Hematopoietic multipotent progenitor cell (in vitro differentiated cells): Measurements from ENCODE around the gene LCE2C. TPM values are rescaled to one million over a fixed set of nuclear protein-coding genes. Genes with fewer than 3 reads are reported as not detected.
A peak's percentile ranks its signal among the peaks of the same experiment; 100 is the strongest.
"Not testable (repeated sequence)": the region's sequence is repeated elsewhere in the genome, so short reads cannot be mapped to it uniquely, and the experiment has no call there.

Experiments used
- DNase-seq, 3 donors: peaks; one replicate each; pipeline ENCODE4 v3.0.0-alpha.2; 2011 to 2015; ENCODE audit warnings: low read depth in 2 of 3, low spot score in 2 of 3
- total RNA-seq: library from RNA; depleted of rRNA; stranded (reverse); fragments of >200 nt; gene quantifications from one replicate; pipeline ENCODE4 v1.2.3, GENCODE V29; 2012

Gene LCE2C
- not detected for total RNA-seq

GRCh38 chr1:152674983-152675382, at the start of gene LCE2C:
Gene LCE2C (plus strand): TSS chr1:152675279. CDS start chr1:152676016, 737 bp downstream.
- DNase-seq: not testable (repeated sequence)

- DNase-seq: no peak
Measured at GRCh38 chr1:152626744-152627143, 48.3 kb upstream of the LCE2C start.

GRCh38 chr1:152630596-152630995, 44.5 kb upstream of the LCE2C start:
- DNase-seq: no peak

- no peak for DNase-seq
Measured at GRCh38 chr1:152640351-152640750, 34.7 kb upstream of the LCE2C start.

- DNase-seq: no peak
Measured at GRCh38 chr1:152643945-152644344, 31.1 kb upstream of the LCE2C start.

GRCh38 chr1:152645146-152645545, 29.9 kb upstream of the LCE2C start:
- DNase-seq: no peak

GRCh38 chr1:152646656-152647055, 28.4 kb upstream of the LCE2C start:
- no peak for DNase-seq

GRCh38 chr1:152654110-152654509, 21.0 kb upstream of the LCE2C start:
- peak; percentile 4 to 71 (median 46) for DNase-seq

- no peak for DNase-seq
Measured at GRCh38 chr1:152656459-152656858, 18.6 kb upstream of the LCE2C start.

GRCh38 chr1:152657677-152658076, 17.4 kb upstream of the LCE2C start:
- no peak for DNase-seq

GRCh38 chr1:152658649-152659048, 16.4 kb upstream of the LCE2C start:
- DNase-seq: no peak

GRCh38 chr1:152663098-152663497, 12.0 kb upstream of the LCE2C start, which contains the start of gene LCE2D:
Gene LCE2D (plus strand): TSS chr1:152663380. CDS start chr1:152664106, 726 bp downstream.
- DNase-seq: no peak

- not testable (repeated sequence) for DNase-seq
Measured at GRCh38 chr1:152666171-152666570, 8.9 kb upstream of the LCE2C start.

GRCh38 chr1:152667648-152668047, 7.4 kb upstream of the LCE2C start:
- DNase-seq: no peak

- DNase-seq: no peak
Measured at GRCh38 chr1:152673016-152673415, 2.1 kb upstream of the LCE2C start.

GRCh38 chr1:152679459-152679858, 4.4 kb downstream of the LCE2C start:
- no peak for DNase-seq

GRCh38 chr1:152681616-152682015, 6.5 kb downstream of the LCE2C start:
- no peak for DNase-seq

- DNase-seq: no peak
Measured at GRCh38 chr1:152683846-152684245, 8.8 kb downstream of the LCE2C start.

GRCh38 chr1:152685823-152686222, 10.7 kb downstream of the LCE2C start, which contains the start of gene LCE2B:
Gene LCE2B (plus strand): TSS chr1:152686123. CDS start chr1:152686844, 721 bp downstream.
- not testable (repeated sequence) for DNase-seq

- DNase-seq: no peak
Measured at GRCh38 chr1:152697701-152698600, 22.9 kb downstream of the LCE2C start, which contains the start of gene LCE2A. Gene LCE2A (plus strand): TSS chr1:152698345. CDS start chr1:152698902, 557 bp downstream.

- no peak for DNase-seq
Measured at GRCh38 chr1:152699746-152700145, 24.7 kb downstream of the LCE2C start.

GRCh38 chr1:152707860-152708259, 32.8 kb downstream of the LCE2C start, which contains the start of gene LCE4A:
Gene LCE4A (plus strand): TSS chr1:152708160. CDS start chr1:152709076, 916 bp downstream.
- DNase-seq: no peak
